HepG2 (cell line): ENCODE data around the gene SDR39U1. TPM values are rescaled to one million over a fixed set of nuclear protein-coding genes. Genes with fewer than 3 reads are reported as not detected.
A peak's percentile ranks its signal among the peaks of the same experiment; 100 is the strongest.

Source experiments
- NFKB2 ChIP-seq: sonication (generic); formaldehyde crosslinking; IDR thresholded peaks from 2 replicates; pipeline ENCODE4 v1.4.0; 2020; ENCODE audit warnings: missing genetic modification reagents, borderline replicate concordance
- RBFOX2 ChIP-seq: fragments of 200-400 bp; formaldehyde crosslinking; IDR thresholded peaks from 2 replicates; pipeline ENCODE4 v1.6.1; 2017; ENCODE audit warnings: low read depth, mild to moderate bottlenecking, low read length
- polyA plus RNA-seq, 8 experiments: library from polyadenylated mRNA; depleted of rRNA in 3 of 8; stranded (reverse) in 7 of 8; unstranded in 1 of 8; fragments of >200 nt; fragmentation: Illumina TruSeq in 4 of 8; extraction: Trizol in 4 of 8; gene quantifications; 2 replicates each; pipeline versions ENCODE4 v1.2.1 to v1.2.3, GENCODE V29; 2011 to 2016; ENCODE audit warnings: low read depth in 4 of 8, missing spikeins in 1 of 8, mixed read lengths in 1 of 8; ENCODE audit not compliant: insufficient read depth in 1 of 8
- total RNA-seq, 5 experiments: library from RNA; depleted of rRNA; stranded (reverse); fragments of >200 nt; fragmentation: Illumina TruSeq; extraction: Trizol; gene quantifications; 2 replicates each; pipeline ENCODE4 v1.2.3, GENCODE V29; 2016; ENCODE audit warnings: low read depth in 1 of 5
- TF ChIP-seq, protein P1 (sequence below): sonication (generic); formaldehyde crosslinking; IDR thresholded peaks from one replicate; pipeline ENCODE4 v1.5.1; 2020; ENCODE audit warnings: mild to moderate bottlenecking, missing genetic modification reagents; ENCODE audit errors: not compliant biosample characterization

Gene SDR39U1
- total and polyA plus RNA-seq, 2 of the 13 experiments (the other 11 are each of a cell fraction or from before 2014, with no cell fraction given) = 34.4 to 129 TPM

- TF ChIP-seq, protein P1, sequence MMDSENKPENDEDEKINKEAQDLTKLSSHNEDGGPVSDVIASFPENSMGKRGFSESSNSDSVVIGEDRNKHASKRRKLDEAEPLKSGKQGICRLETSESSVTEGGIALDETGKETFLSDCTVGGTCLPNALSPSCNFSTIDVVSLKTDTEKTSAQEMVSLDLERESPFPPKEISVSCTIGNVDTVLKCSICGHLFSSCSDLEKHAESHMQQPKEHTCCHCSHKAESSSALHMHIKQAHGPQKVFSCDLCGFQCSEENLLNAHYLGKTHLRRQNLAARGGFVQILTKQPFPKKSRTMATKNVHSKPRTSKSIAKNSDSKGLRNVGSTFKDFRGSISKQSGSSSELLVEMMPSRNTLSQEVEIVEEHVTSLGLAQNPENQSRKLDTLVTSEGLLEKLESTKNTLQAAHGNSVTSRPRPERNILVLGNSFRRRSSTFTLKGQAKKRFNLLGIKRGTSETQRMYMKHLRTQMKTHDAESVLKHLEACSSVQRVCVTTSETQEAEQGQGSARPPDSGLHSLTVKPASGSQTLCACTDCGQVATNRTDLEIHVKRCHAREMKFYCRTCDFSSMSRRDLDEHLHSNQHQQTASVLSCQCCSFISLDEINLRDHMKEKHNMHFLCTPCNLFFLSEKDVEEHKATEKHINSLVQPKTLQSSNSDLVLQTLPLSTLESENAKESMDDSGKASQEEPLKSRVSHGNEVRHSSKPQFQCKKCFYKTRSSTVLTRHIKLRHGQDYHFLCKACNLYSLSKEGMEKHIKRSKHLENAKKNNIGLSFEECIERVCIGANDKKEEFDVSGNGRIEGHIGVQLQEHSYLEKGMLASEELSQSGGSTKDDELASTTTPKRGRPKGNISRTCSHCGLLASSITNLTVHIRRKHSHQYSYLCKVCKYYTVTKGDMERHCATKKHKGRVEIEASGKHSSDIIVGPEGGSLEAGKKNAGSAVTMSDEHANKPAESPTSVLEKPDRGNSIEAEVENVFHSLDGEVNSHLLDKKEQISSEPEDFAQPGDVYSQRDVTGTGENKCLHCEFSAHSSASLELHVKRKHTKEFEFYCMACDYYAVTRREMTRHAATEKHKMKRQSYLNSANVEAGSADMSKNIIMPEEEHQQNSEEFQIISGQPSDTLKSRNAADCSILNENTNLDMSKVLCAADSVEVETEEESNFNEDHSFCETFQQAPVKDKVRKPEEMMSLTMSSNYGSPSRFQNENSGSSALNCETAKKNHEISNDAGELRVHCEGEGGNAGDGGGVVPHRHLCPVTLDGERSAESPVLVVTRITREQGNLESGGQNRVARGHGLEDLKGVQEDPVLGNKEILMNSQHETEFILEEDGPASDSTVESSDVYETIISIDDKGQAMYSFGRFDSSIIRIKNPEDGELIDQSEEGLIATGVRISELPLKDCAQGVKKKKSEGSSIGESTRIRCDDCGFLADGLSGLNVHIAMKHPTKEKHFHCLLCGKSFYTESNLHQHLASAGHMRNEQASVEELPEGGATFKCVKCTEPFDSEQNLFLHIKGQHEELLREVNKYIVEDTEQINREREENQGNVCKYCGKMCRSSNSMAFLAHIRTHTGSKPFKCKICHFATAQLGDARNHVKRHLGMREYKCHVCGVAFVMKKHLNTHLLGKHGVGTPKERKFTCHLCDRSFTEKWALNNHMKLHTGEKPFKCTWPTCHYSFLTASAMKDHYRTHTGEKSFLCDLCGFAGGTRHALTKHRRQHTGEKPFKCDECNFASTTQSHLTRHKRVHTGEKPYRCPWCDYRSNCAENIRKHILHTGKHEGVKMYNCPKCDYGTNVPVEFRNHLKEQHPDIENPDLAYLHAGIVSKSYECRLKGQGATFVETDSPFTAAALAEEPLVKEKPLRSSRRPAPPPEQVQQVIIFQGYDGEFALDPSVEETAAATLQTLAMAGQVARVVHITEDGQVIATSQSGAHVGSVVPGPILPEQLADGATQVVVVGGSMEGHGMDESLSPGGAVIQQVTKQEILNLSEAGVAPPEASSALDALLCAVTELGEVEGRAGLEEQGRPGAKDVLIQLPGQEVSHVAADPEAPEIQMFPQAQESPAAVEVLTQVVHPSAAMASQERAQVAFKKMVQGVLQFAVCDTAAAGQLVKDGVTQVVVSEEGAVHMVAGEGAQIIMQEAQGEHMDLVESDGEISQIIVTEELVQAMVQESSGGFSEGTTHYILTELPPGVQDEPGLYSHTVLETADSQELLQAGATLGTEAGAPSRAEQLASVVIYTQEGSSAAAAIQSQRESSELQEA (CRISPR knock-in tag) = peak; percentile 74
- TF ChIP-seq NFKB2 (CRISPR knock-in tag) (peak; percentile 48; the same call in 1 of the 2 replicates), RBFOX2 (peak; percentile 82)
- TF ChIP-seq, all 625 proteins: peak for 51
Measured at GRCh38 chr14:24439830-24440605, 2.6 kb downstream of the SDR39U1 start (continued).
